ENCODE results near the gene HELZ2.

Gene HELZ2

GRCh38 chr20:63596423-63596822 is 22.4 kb upstream of the HELZ2 start:
- CTCF ChIA-PET, result no interaction called here
- Histone ChIP-seq H3K4me1 (ENCODE audit: control insufficient read depth, insufficient read depth, low read length) (no peaks in the 10 kb centered on the region), H3K9me3 (ENCODE audit: control insufficient read depth, insufficient read depth, low read depth, low read length) (no peaks in the 10 kb centered on the region), H3K36me3 (ENCODE audit: control insufficient read depth in 2 of 2, insufficient read depth in 1 of 2, low read length in 2 of 2) (peaks cover 11 to 65% of the 10 kb centered on the region in 2 experiments), H3K27ac (ENCODE audit: extremely low read depth, low read depth, low read length) (no peak overlapping the region), H3K4me3 (ENCODE audit: low read depth, low read length) (no peak overlapping the region)
- POLR2A ChIA-PET, result no interaction called here
- TF ChIP-seq ZNF155 (tag by site-specific recombination; IDR thresholded peaks at IDR 0.05) (no peak), ZBTB44 (tag by site-specific recombination; IDR thresholded peaks at IDR 0.05) (no peak), ZNF266 (tag by site-specific recombination; IDR thresholded peaks at IDR 0.05; ENCODE audit: low read depth) (no peak), SETDB1 (IDR thresholded peaks at IDR 0.05; ENCODE audit: insufficient read length, low read length) (no peak), OSR2 (tag by site-specific recombination; IDR thresholded peaks at IDR 0.05) (no peak), ZNF843 (tag by site-specific recombination; IDR thresholded peaks at IDR 0.05) (no peak), ZNF341 (tag by site-specific recombination; IDR thresholded peaks at IDR 0.05; ENCODE audit: low read depth) (no peak), GFI1B (tag by site-specific recombination; IDR thresholded peaks at IDR 0.05) (no peak), ZNF248 (tag by site-specific recombination; IDR thresholded peaks at IDR 0.05) (no peak), ZSCAN18 (tag by site-specific recombination; IDR thresholded peaks at IDR 0.05) (no peak), RBAK (tag by site-specific recombination; IDR thresholded peaks at IDR 0.05) (no peak), ZNF501 (tag by site-specific recombination; IDR thresholded peaks at IDR 0.05) (no peak), ZNF626 (tag by site-specific recombination; IDR thresholded peaks at IDR 0.05) (no peak)

- CTCF ChIA-PET, result no interaction called here
- POLR2A ChIA-PET, result no interaction called here
- no peak overlapping the region for H3K4me3 ChIP-seq (ENCODE audit: low read depth, low read length)
- TF ChIP-seq ZNF600 (tag by site-specific recombination; IDR thresholded peaks at IDR 0.05) (0 out of 2 replicates have a peak, but pooled peaks have one; percentile 25), ZNF138 (tag by site-specific recombination; IDR thresholded peaks at IDR 0.05; ENCODE audit: borderline replicate concordance) (no peak)
- H3K36me3 ChIP-seq (ENCODE audit: control insufficient read depth in 2 of 2, insufficient read depth in 1 of 2, low read length in 2 of 2), result peaks cover 6 to 64% of the 10 kb centered on the region in 2 experiments; a peak in 2 of 3 replicates
- H3K27ac ChIP-seq (ENCODE audit: extremely low read depth, low read depth, low read length), result no peak overlapping the region
- H3K4me1 ChIP-seq (ENCODE audit: control insufficient read depth, insufficient read depth, low read length), result no peaks in the 10 kb centered on the region
- H3K9me3 ChIP-seq (ENCODE audit: control insufficient read depth, insufficient read depth, low read depth, low read length), result no peaks in the 10 kb centered on the region
Observed at GRCh38 chr20:63595416-63596127, 21.5 kb upstream of the HELZ2 start.

- Histone ChIP-seq H3K4me1 (ENCODE audit: control insufficient read depth, insufficient read depth, low read length) (no peaks in the 10 kb centered on the region), H3K9me3 (ENCODE audit: control insufficient read depth, insufficient read depth, low read depth, low read length) (no peaks in the 10 kb centered on the region), H3K4me3 (ENCODE audit: low read depth, low read length) (no peak overlapping the region), H3K27ac (ENCODE audit: extremely low read depth, low read depth, low read length) (no peak overlapping the region), H3K36me3 (ENCODE audit: control insufficient read depth in 2 of 2, insufficient read depth in 1 of 2, low read length in 2 of 2) (peaks cover 6 to 68% of the 10 kb centered on the region in 2 experiments; a peak in 2 of 3 replicates)
- POLR2A ChIA-PET, result no interaction called here
- CTCF ChIA-PET, result no interaction called here
- TF ChIP-seq ZBTB10 (tag by site-specific recombination; IDR thresholded peaks at IDR 0.05) (no peak), ZNF530 (tag by site-specific recombination; IDR thresholded peaks at IDR 0.05; ENCODE audit: low read depth) (no peak), PRDM4 (tag by site-specific recombination; IDR thresholded peaks at IDR 0.05) (no peak), ZNF174 (tag by site-specific recombination; IDR thresholded peaks at IDR 0.05) (no peak), ZNF112 (tag by site-specific recombination; IDR thresholded peaks at IDR 0.05) (no peak), GLIS1 (tag by site-specific recombination; IDR thresholded peaks at IDR 0.05) (no peak), ZNF404 (tag by site-specific recombination; IDR thresholded peaks at IDR 0.05) (no peak)
Observed at GRCh38 chr20:63594043-63594561, 20.1 kb upstream of the HELZ2 start.

Data from HEK293 (cell line).